ENCODE results near the gene GPR137.

Gene GPR137

GRCh38 chr11:64284962-64285884 is at the start of gene GPR137 (continued):
- TF ChIP-seq GLIS1 (tag by site-specific recombination; IDR thresholded peaks at IDR 0.05): peak; percentile 10; the same call in 1 of the 2 replicates
- 0 out of 2 replicates have a peak, but pooled peaks have one; percentile 26 for TF ChIP-seq INSM2 (tag by site-specific recombination; IDR thresholded peaks at IDR 0.05)
- TF ChIP-seq SP2 (tag by site-specific recombination; IDR thresholded peaks at IDR 0.05): no peak; the same call in none of the 2 replicates
- TF ChIP-seq TRIM28 (IDR thresholded peaks at IDR 0.05; ENCODE audit: borderline replicate concordance, low read length): no peak
- peak; percentile 82 for TF ChIP-seq HIC1 (tag by site-specific recombination; IDR thresholded peaks at IDR 0.05)
- TF ChIP-seq KLF8 (tag by site-specific recombination; IDR thresholded peaks at IDR 0.05): peak; percentile 32; the same call in 1 of the 2 replicates
- TF ChIP-seq ZNF239 (tag by site-specific recombination; IDR thresholded peaks at IDR 0.05): no peak
- TF ChIP-seq PBX3 (CRISPR knock-in tag; IDR thresholded peaks at IDR 0.05): 0 out of 2 replicates have a peak, but pooled peaks have one; percentile 35
- no peak for TF ChIP-seq ZFP41 (tag by site-specific recombination; IDR thresholded peaks at IDR 0.05; ENCODE audit: borderline replicate concordance)
- peak; percentile 11 for TF ChIP-seq ZNF335 (tag by site-specific recombination; conservative IDR thresholded peaks at IDR 0.05)
- no peak for TF ChIP-seq ZNF785 (tag by site-specific recombination; IDR thresholded peaks at IDR 0.05)
- TF ChIP-seq ZBTB8A (tag by site-specific recombination; IDR thresholded peaks at IDR 0.05): peak; percentile 65
- TF ChIP-seq ZEB2 (tag by site-specific recombination; IDR thresholded peaks at IDR 0.05): peak; percentile 59; the same call in 1 of the 2 replicates
- TF ChIP-seq GLIS2 (tag by site-specific recombination; IDR thresholded peaks at IDR 0.05): peak; percentile 56; the same call in 1 of the 2 replicates
- TF ChIP-seq ZBTB10 (tag by site-specific recombination; IDR thresholded peaks at IDR 0.05): peak; percentile 69; the same call in 1 of the 2 replicates
- peak; percentile 71 for TF ChIP-seq PATZ1 (tag by site-specific recombination; IDR thresholded peaks at IDR 0.05)
- TF ChIP-seq YY2 (tag by site-specific recombination; IDR thresholded peaks at IDR 0.05): no peak
- peak; percentile 15; the same call in 1 of the 2 replicates for TF ChIP-seq WT1 (tag by site-specific recombination; IDR thresholded peaks at IDR 0.05)
- TF ChIP-seq ZNF747 (tag by site-specific recombination; IDR thresholded peaks at IDR 0.05): no peak
- TF ChIP-seq, protein P1, sequence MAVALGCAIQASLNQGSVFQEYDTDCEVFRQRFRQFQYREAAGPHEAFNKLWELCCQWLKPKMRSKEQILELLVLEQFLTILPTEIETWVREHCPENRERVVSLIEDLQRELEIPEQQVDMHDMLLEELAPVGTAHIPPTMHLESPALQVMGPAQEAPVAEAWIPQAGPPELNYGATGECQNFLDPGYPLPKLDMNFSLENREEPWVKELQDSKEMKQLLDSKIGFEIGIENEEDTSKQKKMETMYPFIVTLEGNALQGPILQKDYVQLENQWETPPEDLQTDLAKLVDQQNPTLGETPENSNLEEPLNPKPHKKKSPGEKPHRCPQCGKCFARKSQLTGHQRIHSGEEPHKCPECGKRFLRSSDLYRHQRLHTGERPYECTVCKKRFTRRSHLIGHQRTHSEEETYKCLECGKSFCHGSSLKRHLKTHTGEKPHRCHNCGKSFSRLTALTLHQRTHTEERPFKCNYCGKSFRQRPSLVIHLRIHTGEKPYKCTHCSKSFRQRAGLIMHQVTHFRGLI (tag by site-specific recombination; IDR thresholded peaks at IDR 0.05): 0 out of 2 replicates have a peak, but pooled peaks have one; percentile 34
- peak; percentile 55; the same call in 1 of the 2 replicates for TF ChIP-seq SP3 (tag by site-specific recombination; IDR thresholded peaks at IDR 0.05)
- TF ChIP-seq ZNF394 (tag by site-specific recombination; IDR thresholded peaks at IDR 0.05; ENCODE audit: borderline replicate concordance): peak; percentile 36; the same call in 1 of the 2 replicates
- peak; percentile 11; the same call in 1 of the 2 replicates for TF ChIP-seq KLF10 (tag by site-specific recombination; IDR thresholded peaks at IDR 0.05)
- TF ChIP-seq, protein P2, sequence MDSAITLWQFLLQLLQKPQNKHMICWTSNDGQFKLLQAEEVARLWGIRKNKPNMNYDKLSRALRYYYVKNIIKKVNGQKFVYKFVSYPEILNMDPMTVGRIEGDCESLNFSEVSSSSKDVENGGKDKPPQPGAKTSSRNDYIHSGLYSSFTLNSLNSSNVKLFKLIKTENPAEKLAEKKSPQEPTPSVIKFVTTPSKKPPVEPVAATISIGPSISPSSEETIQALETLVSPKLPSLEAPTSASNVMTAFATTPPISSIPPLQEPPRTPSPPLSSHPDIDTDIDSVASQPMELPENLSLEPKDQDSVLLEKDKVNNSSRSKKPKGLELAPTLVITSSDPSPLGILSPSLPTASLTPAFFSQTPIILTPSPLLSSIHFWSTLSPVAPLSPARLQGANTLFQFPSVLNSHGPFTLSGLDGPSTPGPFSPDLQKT (IDR thresholded peaks at IDR 0.05; ENCODE audit: borderline replicate concordance, low read depth, low read length): no peak
- peak; percentile 43; the same call in 1 of the 2 replicates for TF ChIP-seq ZBTB20 (tag by site-specific recombination; IDR thresholded peaks at IDR 0.05)
- no peak for TF ChIP-seq ZBTB1 (tag by site-specific recombination; IDR thresholded peaks at IDR 0.05)
